ENCODE results near the gene CHRM5.

Gene CHRM5

DNA sequence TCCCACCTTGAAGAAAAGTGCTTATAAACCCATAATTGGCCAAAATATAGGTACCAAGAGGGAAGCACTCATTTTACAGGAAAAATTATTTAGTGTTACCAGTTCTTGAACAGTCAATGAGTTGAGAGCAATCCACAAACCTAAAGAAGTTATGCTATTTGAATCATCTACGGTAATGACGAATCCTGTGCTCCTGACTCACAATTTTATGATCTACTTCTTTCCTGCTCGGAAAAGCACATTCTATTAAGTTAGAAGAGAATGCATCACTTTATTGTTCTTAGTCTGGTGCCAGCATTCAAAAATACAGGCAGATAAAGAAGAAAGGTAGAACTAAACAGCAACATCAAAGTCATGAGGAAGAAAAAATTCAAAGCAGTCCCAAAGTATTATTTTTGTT is 33.2 kb downstream of the CHRM5 start:
- Histone ChIP-seq H3K36me3 (ENCODE audit: insufficient read depth, low read length) (no peaks in the 10 kb centered on the region), H3F3A (ENCODE audit: low read depth) (no peaks in the 10 kb centered on the region), H4K20me1 (ENCODE audit: insufficient read depth, low read length, poor library complexity, severe bottlenecking) (no peaks in the 10 kb centered on the region), H3K9ac (ENCODE audit: low read depth, low read length, poor library complexity, severe bottlenecking) (no peak overlapping the region), H3K9me2 (replicated peaks; ENCODE audit: low read depth, low read length) (no peaks in the 10 kb centered on the region), H3K4me1 (ENCODE audit: insufficient read depth, low read length, poor library complexity, severe bottlenecking) (no peaks in the 10 kb centered on the region), H3K79me2 (ENCODE audit: insufficient read depth, low read length) (no peaks in the 10 kb centered on the region), H3K9me3 (ENCODE audit: insufficient read depth, low read depth, low read length) (no peaks in the 10 kb centered on the region), H3K4me2 (ENCODE audit: low read depth, low read length, poor library complexity, severe bottlenecking) (no peak overlapping the region), H3K27me3 (ENCODE audit: insufficient read depth, low read length, poor library complexity, severe bottlenecking) (no peaks in the 10 kb centered on the region), H3K4me3 (ENCODE audit: low read length, poor library complexity, severe bottlenecking) (no peak overlapping the region), H2AFZ (ENCODE audit: low read length) (no peak overlapping the region)
- TF ChIP-seq EZH2phosphoT487 (IDR thresholded peaks at IDR 0.05; ENCODE audit: borderline replicate concordance) = no peak
- TF ChIP-seq, protein P1, sequence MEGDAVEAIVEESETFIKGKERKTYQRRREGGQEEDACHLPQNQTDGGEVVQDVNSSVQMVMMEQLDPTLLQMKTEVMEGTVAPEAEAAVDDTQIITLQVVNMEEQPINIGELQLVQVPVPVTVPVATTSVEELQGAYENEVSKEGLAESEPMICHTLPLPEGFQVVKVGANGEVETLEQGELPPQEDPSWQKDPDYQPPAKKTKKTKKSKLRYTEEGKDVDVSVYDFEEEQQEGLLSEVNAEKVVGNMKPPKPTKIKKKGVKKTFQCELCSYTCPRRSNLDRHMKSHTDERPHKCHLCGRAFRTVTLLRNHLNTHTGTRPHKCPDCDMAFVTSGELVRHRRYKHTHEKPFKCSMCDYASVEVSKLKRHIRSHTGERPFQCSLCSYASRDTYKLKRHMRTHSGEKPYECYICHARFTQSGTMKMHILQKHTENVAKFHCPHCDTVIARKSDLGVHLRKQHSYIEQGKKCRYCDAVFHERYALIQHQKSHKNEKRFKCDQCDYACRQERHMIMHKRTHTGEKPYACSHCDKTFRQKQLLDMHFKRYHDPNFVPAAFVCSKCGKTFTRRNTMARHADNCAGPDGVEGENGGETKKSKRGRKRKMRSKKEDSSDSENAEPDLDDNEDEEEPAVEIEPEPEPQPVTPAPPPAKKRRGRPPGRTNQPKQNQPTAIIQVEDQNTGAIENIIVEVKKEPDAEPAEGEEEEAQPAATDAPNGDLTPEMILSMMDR (conservative IDR thresholded peaks at IDR 0.05; ENCODE audit: low read length) = no peak

DNA sequence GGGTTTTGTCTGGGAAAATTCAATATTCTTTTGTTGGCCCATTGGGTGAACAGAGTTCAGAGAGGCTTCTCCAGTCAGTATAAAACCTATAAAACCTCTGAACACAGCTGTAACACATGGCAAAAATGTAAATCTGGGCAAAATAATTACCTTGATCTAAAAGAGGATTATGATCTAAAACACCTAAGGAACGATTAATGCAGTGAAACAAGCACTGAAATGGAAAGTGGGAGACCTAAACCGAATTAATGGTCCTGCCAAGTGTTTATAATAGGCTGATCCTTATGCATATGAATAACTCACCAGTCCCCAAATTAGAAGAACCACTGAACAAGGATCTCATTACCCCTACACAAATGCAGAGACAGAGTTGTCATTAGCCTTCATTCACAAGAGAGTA is 38.1 kb downstream of the CHRM5 start:
- no peaks in the 10 kb centered on the region for H4K20me1 ChIP-seq (ENCODE audit: insufficient read depth, low read length, poor library complexity, severe bottlenecking)
- no peaks in the 10 kb centered on the region for H3K9me3 ChIP-seq (ENCODE audit: insufficient read depth, low read depth, low read length)
- H3K36me3 ChIP-seq (ENCODE audit: insufficient read depth, low read length) = no peaks in the 10 kb centered on the region

DNA sequence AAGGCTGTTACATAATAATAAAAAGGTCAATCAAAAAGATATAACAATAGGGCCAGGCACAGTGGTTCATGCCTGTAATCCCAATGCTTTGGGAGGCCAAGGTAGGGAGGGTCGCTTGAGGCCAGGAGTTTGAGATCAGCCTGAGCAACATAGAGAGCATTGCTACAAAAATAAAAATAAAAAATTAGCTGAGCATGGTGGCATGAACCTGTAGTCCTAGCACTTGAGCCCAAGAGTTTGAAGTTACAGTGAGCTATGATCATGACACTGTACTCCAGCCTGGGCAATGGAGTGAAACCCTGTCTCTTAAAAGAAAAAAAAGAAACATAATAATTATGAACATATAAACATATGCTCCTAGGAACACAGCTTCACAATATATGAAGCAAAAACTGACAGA is 41.4 kb downstream of the CHRM5 start:
- Histone ChIP-seq H3F3A (ENCODE audit: low read depth) (no peaks in the 10 kb centered on the region), H3K4me1 (ENCODE audit: insufficient read depth, low read length, poor library complexity, severe bottlenecking) (no peaks in the 10 kb centered on the region), H3K9ac (ENCODE audit: low read depth, low read length, poor library complexity, severe bottlenecking) (no peak overlapping the region), H3K4me2 (ENCODE audit: low read depth, low read length, poor library complexity, severe bottlenecking) (no peak overlapping the region), H4K20me1 (ENCODE audit: insufficient read depth, low read length, poor library complexity, severe bottlenecking) (no peaks in the 10 kb centered on the region), H3K9me3 (ENCODE audit: insufficient read depth, low read depth, low read length) (no peaks in the 10 kb centered on the region), H3K79me2 (ENCODE audit: insufficient read depth, low read length) (no peaks in the 10 kb centered on the region), H3K27me3 (ENCODE audit: insufficient read depth, low read length, poor library complexity, severe bottlenecking) (no peaks in the 10 kb centered on the region), H2AFZ (ENCODE audit: low read length) (no peak overlapping the region), H3K36me3 (ENCODE audit: insufficient read depth, low read length) (no peaks in the 10 kb centered on the region), H3K9me2 (replicated peaks; ENCODE audit: low read depth, low read length) (no peaks in the 10 kb centered on the region), H3K4me3 (ENCODE audit: low read length, poor library complexity, severe bottlenecking) (no peak overlapping the region)
- no peak for TF ChIP-seq EZH2phosphoT487 (IDR thresholded peaks at IDR 0.05; ENCODE audit: borderline replicate concordance)
- TF ChIP-seq, protein P1 (conservative IDR thresholded peaks at IDR 0.05; ENCODE audit: low read length) = no peak

More for the DNA sequence above, 38.1 kb downstream of the CHRM5 start:
- H3K4me3 ChIP-seq (ENCODE audit: low read length, poor library complexity, severe bottlenecking) = no peak overlapping the region
- H3K9me2 ChIP-seq (replicated peaks; ENCODE audit: low read depth, low read length) = no peaks in the 10 kb centered on the region
- H3K4me1 ChIP-seq (ENCODE audit: insufficient read depth, low read length, poor library complexity, severe bottlenecking) = no peaks in the 10 kb centered on the region
- no peak overlapping the region for H2AFZ ChIP-seq (ENCODE audit: low read length)
- no peaks in the 10 kb centered on the region for H3K27me3 ChIP-seq (ENCODE audit: insufficient read depth, low read length, poor library complexity, severe bottlenecking)
- no peaks in the 10 kb centered on the region for H3F3A ChIP-seq (ENCODE audit: low read depth)
- H3K9ac ChIP-seq (ENCODE audit: low read depth, low read length, poor library complexity, severe bottlenecking) = no peak overlapping the region
- H3K79me2 ChIP-seq (ENCODE audit: insufficient read depth, low read length) = no peaks in the 10 kb centered on the region
- no peak overlapping the region for H3K4me2 ChIP-seq (ENCODE audit: low read depth, low read length, poor library complexity, severe bottlenecking)
- TF ChIP-seq, protein P1 (conservative IDR thresholded peaks at IDR 0.05; ENCODE audit: low read length) = no peak
- TF ChIP-seq EZH2phosphoT487 (IDR thresholded peaks at IDR 0.05; ENCODE audit: borderline replicate concordance) = no peak
